ENCODE data around the gene FAM25G. TPM values are rescaled to one million over a fixed set of nuclear protein-coding genes. Genes with fewer than 3 reads are reported as not detected.

The FAM25G gene
- total and polyA plus RNA-seq, 2 of the 4 experiments (the other 2 are of a cell fraction) = not detected

GRCh38 chr10:47451273-47451997, 40.1 kb downstream of the FAM25G start:
- CTCF ChIA-PET = no interaction called here
- dilution Hi-C loops (cut with HindIII; ENCODE audit: low sequenced_read_pairs, unreplicated experiment) = no loop called here

More at GRCh38 chr10:47451273-47451997, 40.1 kb downstream of the FAM25G start:
- Histone ChIP-seq H3K14ac (replicated peaks; ENCODE audit: low read depth, low read length) (no peak overlapping the region), H4K20me1 (ENCODE audit: insufficient read depth, low read length) (no peaks in the 10 kb centered on the region), H3K4me2 (ENCODE audit: low read depth, low read length) (no peak overlapping the region), H4K91ac (ENCODE audit: insufficient read depth, low read depth, low read length) (no peak overlapping the region), H3K4me1 (ENCODE audit: control insufficient read depth, insufficient read depth, low read length) (peaks cover 3% of the 10 kb centered on the region; the same call in 1 of the 2 replicates), H3K36me3 (ENCODE audit: control insufficient read depth, insufficient read depth, low read length) (no peaks in the 10 kb centered on the region), H3K27ac (ENCODE audit: insufficient read depth, low read length) (no peak overlapping the region), H3K18ac (ENCODE audit: low read depth, low read length) (no peak overlapping the region), H2BK5ac (ENCODE audit: low read depth, low read length, poor library complexity, severe bottlenecking) (no peak overlapping the region), H2AFZ (replicated peaks; ENCODE audit: low read length, poor library complexity) (no peak overlapping the region), H3K56ac (ENCODE audit: extremely low read depth, insufficient read depth, low read length) (no peak overlapping the region), H4K5ac (ENCODE audit: low read depth, low read length) (no peak overlapping the region), H3K4me3 (ENCODE audit: insufficient read depth, low read depth, low read length) (no peak overlapping the region), H2BK20ac (ENCODE audit: low read depth, low read length) (no peak overlapping the region), H3K9ac (ENCODE audit: low read depth, low read length) (no peak overlapping the region), H3K9me3 (ENCODE audit: control insufficient read depth, insufficient read depth, low read length) (peaks cover 4% of the 10 kb centered on the region), H2AK5ac (ENCODE audit: low read depth, low read length) (no peak overlapping the region), H2AK9ac (replicated peaks; ENCODE audit: low read depth, low read length, poor library complexity) (no peak overlapping the region), H3K23ac (ENCODE audit: low read depth, low read length) (no peak overlapping the region), H3K4ac (ENCODE audit: low read depth, low read length) (no peak overlapping the region), H3K9me1 (ENCODE audit: insufficient read depth, low read length) (peaks cover 13% of the 10 kb centered on the region), H3K27me3 (ENCODE audit: control insufficient read depth, insufficient read depth, low read length) (peaks cover 26% of the 10 kb centered on the region; the same call in 1 of the 2 replicates), H4K8ac (ENCODE audit: low read depth in 2 of 2, low read length in 2 of 2) (no peak overlapping the region), H2BK15ac (ENCODE audit: low read depth, low read length) (no peak overlapping the region), H3K79me1 (ENCODE audit: low read depth in 1 of 2, low read length in 2 of 2) (no peaks in the 10 kb centered on the region), H2BK120ac (ENCODE audit: low read depth, low read length) (no peak overlapping the region)
- no peak for DNase-seq
- no peak for TF ChIP-seq CTCF (conservative IDR thresholded peaks at IDR 0.05; ENCODE audit: low read depth, low read length)
- no peak for TF ChIP-seq RCOR1 (IDR thresholded peaks at IDR 0.05; ENCODE audit: insufficient replicate concordance, low read length)
- no peak for TF ChIP-seq BHLHE40 (IDR thresholded peaks at IDR 0.05; ENCODE audit: low read depth, low read length)
- TF ChIP-seq, protein P1, sequence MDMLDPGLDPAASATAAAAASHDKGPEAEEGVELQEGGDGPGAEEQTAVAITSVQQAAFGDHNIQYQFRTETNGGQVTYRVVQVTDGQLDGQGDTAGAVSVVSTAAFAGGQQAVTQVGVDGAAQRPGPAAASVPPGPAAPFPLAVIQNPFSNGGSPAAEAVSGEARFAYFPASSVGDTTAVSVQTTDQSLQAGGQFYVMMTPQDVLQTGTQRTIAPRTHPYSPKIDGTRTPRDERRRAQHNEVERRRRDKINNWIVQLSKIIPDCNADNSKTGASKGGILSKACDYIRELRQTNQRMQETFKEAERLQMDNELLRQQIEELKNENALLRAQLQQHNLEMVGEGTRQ (IDR thresholded peaks at IDR 0.05; ENCODE audit: low read depth, low read length) = no peak
- no peak for TF ChIP-seq ELK1 (IDR thresholded peaks at IDR 0.05; ENCODE audit: borderline replicate concordance, low read depth, low read length)
- no peak for TF ChIP-seq CHD1 (IDR thresholded peaks at IDR 0.05; ENCODE audit: low read depth, low read length)
- TF ChIP-seq RFX5 (IDR thresholded peaks at IDR 0.05; ENCODE audit: low read depth, low read length) = no peak
- TF ChIP-seq CEBPB (IDR thresholded peaks at IDR 0.05; ENCODE audit: low read depth, low read length) = no peak
- intact Hi-C loops (cut with micrococcal nuclease) (no loop called here), in situ Hi-C loops (cut with MboI; ENCODE audit: low sequenced_read_pairs) (no loop called here)
- BruUV-seq (replicated peaks) = no TSS peak
- POLR2A ChIA-PET (ENCODE audit: unreplicated experiment) = no interaction called here
- ATAC-seq (ENCODE audit: low read depth) = no peak
- 83% methylated on average over 4 of the region's 13 CpGs; no CpG with 5 or more reads in 1 of the 2 experiments for WGBS, 2 experiments (ENCODE audit: extremely low coverage in 2 of 2, insufficient read length in 1 of 2)

Data from IMR-90 (cell line).